ENCODE results near the gene ANG.
"Not testable (repeated sequence)": the region's sequence is repeated elsewhere in the genome, so short reads cannot be mapped to it uniquely, and the experiment has no call there.

ANG gene

DNA sequence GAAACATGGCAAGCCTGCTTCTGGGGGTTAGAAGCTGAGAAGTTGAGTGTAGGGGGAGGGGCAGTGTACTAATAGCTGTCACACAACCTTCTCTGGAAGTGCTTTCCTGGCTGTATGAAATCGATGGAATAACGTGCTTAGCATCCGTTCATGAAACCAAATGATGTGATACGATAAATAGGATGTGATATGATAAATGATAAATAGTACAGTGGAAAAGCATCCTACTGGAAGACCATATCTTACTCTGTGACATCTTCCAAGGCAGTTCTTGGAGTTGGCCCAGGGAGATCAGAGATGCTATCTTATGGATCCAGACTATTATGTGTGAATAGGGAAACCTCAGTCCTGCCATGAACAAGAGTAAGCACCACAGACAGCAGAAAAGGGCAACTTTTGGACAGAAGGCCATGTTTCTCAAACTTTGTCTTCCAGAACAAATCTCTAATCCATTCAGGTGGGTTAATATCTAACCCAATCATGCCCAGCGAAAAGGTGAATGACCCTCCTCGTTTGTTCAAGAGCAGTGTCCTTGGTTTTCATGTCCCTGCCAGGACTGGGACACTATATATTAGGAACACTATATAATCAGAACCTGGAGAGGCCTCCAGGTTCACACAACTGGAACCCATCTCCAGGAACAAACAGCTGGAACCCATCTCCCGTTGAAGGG is at the start of gene ANG:
Gene ANG, plus strand, starts transcription at position 598 of the 673 bp plus-strand sequence. CDS start 4,801 bp downstream, outside the sequence.
- no peak for DNase-seq (ENCODE audit: low read depth in 4 of 4, low spot score in 1 of 4)

DNA sequence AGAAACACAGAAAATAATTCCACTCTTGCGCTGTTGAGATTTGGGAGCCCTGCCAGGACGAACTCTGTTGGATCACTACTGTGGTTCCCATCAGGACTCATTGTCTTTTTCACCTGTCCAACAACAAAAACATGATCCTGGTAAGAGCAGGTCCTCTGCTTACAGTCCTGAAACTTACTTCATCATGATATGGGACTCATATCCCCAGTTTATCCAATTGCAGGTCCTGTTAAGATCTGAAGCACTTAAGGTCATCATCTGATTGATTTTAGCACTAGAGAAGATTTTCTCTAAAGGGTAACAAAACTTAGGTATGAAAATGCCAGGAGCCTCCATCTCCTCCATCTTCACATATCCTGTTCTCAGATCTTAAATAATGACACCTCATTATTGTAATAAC is 47.0 kb upstream of the ANG start, which contains the start of gene OR6S1:
Gene OR6S1, minus strand, starts transcription at position 101 of the 400 bp plus-strand sequence. Its CDS starts 0 bp downstream, at position 101.
- no peak for DNase-seq (ENCODE audit: low read depth in 4 of 4, low spot score in 1 of 4)

DNA sequence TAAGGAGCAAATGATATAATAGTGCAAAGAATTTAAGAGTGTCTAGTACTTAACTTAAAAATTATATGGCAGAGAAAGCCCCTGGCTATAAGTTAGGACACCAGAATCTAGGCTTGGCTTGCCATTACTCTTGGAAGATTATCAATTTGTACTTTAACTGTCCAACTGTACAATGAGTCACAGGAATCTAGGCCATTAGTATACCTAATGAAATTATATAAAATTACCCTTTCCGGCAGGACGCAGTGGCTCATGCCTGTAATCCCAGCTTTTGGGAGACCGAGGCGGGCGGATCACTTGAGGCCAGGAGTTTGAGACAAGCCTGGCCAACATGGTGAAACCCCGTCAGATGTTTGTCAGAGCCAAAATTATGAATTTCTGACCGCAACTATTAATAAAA is 46.4 kb upstream of the ANG start:
- DNase-seq (ENCODE audit: low read depth in 4 of 4, low spot score in 1 of 4), result no peak

DNA sequence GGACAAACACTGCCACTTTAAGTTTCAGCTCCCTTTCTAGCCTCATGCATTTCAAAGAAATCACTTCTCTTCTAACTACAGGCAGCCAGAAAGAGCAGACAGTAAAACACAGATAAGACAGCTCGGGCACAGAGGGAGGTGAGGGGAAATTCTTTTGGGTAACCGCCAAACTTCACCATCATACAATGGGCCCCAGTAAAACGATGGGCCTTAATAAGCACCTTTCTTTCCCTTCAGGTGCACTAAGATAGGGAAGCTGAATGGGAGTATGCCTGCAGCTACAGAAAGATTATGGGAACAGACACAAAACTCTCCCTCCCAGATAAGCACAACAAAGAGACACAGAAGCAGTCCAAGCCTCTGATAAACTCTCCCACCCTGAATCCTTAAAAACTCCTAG is 45.8 kb upstream of the ANG start:
- DNase-seq (ENCODE audit: low read depth in 4 of 4, low spot score in 1 of 4), result not testable (repeated sequence)

DNA sequence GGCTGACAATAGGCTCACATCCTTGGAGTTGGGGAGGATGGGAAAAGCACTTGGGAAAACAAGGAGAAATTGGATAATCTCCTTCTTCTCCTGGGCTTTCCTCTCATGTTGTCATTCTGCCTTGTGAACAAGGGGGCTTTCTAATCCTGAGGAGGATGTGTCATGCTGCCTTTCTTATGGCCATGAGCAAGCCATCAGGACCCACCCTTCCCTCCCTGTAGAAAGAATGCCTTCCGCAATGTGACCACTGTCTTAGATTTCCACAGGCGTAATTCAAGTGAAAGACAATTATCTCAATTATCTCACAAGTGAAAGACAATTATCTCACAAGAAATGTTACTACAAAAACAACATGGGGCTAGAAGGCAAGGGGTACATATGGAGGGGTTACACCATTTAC is 44.0 kb upstream of the ANG start:
- no peak for DNase-seq (ENCODE audit: low read depth in 4 of 4, low spot score in 1 of 4)

DNA sequence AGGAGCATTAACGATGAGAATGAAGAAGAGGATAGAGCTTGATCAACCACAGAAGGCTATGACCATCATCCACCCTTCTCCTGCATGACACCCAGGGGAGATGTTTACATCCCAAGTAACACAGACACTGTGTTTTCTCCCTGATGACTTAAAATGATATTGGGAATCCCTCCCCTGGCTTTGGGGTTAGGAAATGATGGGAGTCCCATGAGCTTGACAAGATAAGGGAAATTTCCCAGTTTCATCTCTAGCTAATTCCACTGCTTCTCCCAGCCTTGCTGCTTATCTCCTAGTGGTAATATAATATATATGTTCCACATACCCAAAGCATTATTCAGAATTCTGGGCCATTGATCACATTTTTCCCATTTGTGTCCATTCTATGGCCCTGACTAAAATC is 43.1 kb upstream of the ANG start:
- no peak for DNase-seq (ENCODE audit: low read depth in 4 of 4, low spot score in 1 of 4)

DNA sequence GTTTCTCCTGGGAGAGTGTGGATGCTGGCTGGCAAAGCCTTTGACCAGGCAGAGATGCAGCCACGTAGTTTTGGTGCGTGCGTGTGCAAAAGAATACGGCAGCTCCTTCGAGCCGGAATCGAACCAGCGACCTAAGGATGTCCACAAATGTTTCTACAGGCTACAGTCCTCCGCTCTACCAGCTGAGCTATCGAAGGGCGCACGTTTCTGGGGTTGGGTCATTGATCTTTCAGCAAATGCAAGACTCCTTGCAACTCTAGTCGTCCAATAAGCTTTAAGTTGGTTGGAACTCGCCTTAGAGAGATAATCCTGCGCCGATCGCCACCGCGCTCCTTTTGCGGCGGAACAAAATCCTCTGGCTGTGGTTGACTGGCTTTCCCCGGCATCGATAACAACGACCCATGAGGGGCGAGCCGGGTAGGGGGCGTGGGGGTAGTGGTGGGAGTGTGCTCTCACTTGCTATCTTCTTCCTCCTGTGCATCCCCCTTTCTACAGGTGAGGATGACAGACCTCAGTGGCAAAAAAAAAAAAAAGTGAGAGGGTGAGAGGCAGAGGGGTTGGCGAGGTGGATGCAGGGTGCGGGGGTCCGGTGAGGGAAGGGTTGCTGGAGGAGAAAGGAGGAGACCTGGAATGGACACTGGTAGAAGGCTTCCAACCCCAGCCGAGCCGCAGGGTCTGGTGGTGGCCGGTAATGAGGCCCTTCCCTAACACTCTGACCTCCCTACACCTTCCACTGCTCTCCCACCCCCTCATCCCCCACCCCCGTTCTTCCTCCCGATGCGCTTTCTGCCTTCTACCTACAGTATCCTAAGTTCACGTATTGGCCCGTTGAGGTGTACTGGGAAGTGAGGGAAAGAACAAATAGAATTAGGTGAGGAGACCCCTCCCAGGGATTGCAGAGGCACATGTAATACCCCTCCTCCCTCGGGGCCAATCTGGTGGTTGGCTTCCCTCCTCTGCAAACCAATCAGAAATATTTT is 35.3 kb upstream of the ANG start:
- DNase-seq (ENCODE audit: low read depth in 4 of 4, low spot score in 1 of 4), result peak in 3 of 4 experiments; percentile 46 to 58 (median 57)

DNA sequence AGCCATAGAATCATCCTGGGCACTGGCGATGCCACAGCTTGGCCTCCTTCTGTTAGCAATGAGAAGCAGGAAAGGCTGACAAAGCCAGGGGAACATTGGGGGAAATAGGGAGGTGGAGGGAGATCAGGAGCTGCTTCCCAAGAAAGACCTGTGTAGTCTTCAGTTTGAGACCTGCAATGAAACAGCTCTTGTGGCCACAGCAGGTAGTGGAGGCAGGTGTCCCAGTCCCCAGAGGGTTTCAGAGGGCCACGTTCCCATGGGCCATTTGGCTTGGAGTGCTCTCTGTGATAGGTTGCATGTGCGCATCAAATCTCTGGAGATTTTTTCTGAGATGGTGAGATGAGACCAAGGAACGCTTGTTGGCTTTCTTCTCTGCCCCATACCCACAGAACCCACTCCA is 32.7 kb upstream of the ANG start:
- DNase-seq (ENCODE audit: low read depth in 4 of 4, low spot score in 1 of 4), result no peak

DNA sequence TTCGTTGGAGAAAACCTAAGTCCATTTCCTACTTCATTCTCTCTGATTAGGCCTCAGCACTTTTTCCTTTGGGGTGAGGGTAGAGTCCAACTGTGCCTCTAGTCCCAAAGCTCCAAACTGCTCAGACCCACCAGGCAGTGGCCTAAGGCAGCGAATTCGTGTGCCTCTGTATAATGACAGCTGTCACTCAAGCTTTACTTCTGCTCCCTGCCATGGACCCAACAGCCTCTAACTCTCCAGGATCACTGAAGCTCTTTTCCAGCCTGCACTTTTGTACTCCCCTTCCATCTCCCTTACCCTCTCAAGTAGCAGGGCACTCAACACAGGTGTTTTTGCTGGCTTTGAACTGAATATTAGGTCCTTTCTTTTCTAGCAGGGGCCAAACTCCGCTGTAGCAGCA is 32.3 kb upstream of the ANG start:
- DNase-seq (ENCODE audit: low read depth in 4 of 4, low spot score in 1 of 4), result no peak

DNA sequence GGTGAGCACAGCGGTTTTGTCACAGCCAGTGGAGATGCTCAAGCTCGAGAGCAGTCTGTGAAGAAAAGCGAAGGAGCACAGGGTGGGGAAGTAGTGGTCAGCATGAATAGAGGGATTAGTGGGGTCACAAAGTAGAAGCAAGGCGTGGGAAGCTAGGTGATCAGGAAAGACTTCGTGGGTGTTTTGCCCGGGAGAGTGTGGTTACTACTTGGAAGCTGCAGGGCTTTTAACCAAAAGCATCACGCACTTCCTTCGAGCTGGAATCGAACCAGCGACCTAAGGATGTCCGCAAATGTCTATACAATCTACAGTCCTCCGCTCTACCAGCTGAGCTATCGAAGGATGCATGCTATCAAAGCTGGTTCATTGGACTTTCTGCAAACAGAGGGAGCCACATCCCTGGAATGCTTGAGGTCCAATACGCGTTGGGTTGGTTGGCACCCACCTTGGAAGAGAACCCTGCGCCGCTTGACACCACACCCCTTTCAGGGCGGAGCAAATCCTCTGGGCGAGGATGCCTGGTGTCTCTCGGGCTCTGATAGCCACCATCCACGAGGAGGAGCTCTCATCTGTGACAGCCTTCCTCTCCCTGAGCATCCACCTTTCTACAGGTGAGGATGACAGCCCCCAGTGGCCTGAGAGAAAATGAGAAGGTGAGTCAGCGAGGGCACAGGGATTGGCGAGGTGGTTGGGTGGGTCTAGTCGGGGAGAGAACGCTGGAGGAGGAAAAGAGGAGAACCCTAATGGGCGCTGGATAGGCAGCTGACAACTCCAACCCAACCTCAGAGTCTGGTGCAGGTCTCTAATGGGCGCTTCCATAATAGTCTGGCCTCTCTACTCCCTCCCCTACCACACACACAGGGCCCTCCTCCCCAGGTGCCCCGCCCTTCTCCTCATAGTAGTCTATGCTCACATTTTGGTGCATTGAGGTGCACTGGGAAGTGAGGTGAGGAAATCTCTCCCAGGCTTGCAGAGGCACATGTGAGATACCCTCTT is 31.1 kb upstream of the ANG start:
- DNase-seq (ENCODE audit: low read depth in 4 of 4, low spot score in 1 of 4), result no peak

DNA sequence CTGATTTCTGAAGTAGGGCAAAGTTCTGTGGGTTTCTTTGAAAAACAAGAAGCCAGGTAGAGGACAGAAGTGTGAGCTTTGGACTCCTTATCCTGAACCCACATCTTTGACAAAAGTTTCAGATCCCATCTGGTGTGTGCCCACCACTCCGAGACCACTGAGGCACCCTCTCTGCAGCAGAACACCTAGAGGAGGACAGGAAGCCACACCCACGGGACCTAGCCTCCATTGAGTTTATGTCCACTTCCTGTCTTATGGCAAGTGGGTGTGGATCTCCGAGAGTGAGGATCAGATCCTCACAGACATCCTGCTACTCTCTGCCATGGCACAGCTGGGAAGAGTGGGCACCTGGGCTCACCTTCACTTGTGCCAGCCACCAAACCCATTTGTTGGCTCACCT is 30.3 kb upstream of the ANG start:
- DNase-seq (ENCODE audit: low read depth in 4 of 4, low spot score in 1 of 4), result no peak

DNA sequence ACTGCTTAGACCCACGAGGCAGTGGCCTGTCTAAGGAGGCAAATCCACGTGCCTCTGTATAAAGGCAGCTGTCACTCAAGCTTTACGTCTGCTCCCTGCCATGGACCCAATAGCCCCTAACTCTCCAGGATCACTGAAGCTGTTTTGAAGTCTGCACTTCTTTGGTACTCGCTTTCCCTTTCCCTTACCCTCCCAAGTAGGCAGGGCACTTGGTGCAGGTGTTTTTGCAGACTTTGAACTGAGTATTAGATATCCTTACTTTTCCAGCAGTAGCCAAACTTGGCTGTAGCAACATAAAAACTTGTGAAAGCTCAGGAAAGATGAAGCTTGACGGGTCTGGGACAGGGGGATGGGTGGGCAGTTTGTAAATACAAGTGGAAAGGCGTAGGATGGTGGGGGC is 29.2 kb upstream of the ANG start:
- no peak for DNase-seq (ENCODE audit: low read depth in 4 of 4, low spot score in 1 of 4)

DNA sequence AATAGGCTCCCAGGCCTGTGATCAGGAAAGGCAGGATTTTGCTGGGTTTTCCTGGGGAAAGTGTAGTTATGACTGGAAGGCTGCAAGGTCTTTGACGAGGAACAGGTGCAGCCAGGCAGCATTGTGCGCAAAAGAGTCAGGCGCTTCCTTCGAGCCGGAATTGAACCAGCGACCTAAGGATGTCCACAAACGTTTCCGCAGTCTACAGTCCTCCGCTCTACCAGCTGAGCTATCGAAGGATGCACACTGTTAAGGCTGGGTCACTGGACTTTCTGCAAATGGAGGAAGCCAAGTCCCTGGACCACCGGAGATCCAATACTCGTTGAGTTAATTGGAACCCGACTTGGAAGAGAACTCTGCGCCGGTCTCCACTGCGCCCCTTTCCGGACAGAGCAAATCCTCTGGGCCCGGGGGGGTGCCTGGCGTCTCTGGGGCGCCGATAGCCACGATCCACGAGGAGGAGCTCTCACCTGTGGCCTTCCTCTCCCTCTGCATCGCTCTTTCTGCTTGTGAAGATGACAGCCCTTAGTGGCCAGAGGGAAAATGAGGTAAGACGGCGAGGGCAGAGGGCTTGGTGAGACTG is 28.7 kb upstream of the ANG start:
- DNase-seq (ENCODE audit: low read depth in 4 of 4, low spot score in 1 of 4), result no peak

DNA sequence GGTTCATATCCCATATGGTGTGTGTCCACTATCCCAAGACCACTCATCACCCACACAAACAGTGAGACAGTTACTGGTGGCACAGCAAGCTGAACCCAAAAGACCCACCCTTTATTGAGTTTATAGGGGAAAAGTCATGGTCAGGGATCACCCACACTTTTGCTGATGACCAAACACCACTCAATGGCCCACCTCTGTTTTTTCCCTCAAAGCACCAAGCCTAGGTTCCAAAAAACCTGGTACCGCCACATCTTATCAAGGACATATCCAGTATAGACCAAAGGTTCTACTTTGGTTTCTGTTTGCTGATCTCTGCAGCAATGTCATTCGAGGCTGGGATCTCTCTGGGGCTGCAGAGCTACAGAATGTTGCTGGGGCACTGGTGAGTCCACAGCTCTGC is 27.4 kb upstream of the ANG start:
- no peak for DNase-seq (ENCODE audit: low read depth in 4 of 4, low spot score in 1 of 4)

DNA sequence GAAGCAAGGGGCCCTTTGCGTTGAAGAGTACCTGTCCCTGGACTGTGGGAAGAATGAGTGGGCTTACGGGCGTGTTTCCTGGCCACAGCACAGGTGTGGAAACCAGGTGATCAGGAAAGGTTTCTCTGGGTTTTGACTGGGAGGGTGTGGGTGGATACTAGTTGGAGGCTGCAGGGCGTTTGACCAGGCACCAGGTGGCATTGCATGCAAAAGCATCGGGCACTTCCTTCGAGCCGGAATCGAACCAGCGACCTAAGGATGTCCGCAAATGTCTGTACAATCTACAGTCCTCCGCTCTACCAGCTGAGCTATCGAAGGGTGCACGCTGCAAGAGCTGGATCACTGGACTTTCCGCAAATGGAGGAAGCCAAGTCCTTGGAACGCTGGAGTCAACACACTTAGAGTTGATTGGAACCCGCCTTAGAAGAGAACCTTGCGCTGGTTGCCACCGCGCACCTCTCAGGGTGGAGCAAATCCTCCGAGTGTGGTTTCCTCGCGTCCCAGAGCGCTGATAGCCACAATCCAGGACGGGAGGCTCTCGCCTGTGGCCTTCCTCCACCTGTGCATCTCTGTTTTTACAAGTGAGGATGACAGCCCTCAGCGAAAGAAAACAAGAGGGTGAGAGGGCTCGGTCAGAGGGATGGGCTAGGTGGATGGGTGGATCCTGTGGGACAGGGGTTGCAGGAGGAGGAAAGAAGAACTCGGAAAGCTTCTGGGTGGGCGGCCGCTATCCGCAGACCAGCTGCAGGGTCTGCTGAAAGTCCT is 25.4 kb upstream of the ANG start:
- DNase-seq (ENCODE audit: low read depth in 4 of 4, low spot score in 1 of 4), result peak; percentile 52 to 81 (median 68)

DNA sequence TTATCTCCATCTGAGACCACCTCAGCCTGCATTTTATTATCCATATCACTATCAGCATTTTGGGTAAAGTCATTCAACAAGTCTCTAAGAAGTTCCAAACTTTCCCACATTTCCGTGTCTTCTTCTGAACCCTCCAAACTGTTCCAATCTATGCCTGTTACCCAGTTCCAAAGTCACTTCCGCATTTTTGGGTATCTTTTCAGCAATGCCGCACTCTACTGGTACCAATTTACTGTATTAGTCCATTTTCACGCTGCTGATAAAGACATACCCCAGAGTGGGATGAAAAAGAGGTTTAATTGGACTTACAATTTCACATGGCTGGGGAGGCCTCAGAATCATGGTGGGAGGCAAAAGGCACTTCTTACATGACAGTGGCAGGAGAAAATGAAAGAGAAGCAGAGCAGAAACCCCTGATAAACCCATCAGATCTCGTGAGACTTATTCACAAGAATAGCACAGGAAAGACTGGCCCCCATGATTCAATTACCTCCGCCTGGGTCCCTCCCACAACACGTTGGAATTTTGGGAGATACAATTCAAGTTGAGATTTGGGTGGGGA is 22.1 kb upstream of the ANG start:
- DNase-seq (ENCODE audit: low read depth in 4 of 4, low spot score in 1 of 4), result not testable (repeated sequence)

DNA sequence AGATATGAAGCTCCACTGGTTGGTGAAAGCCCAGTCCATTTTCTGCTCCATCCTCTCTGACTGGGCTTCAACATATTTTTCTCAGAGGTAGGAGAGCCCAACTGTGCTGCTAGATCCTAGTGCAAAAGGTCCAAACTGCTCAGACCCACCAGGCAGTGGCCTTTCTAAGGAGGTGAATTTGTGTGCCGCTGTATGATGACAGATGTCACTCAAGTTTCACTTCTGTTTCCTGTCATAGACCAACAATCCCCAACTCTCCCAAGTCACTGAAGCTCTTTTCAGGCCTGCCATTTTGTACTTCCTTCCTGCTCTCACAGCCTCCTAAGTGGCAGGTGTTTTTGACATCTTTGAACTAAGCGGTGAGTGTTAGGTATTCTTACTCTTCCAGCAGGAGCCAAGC is 20.6 kb upstream of the ANG start:
- no peak for DNase-seq (ENCODE audit: low read depth in 4 of 4, low spot score in 1 of 4)

DNA sequence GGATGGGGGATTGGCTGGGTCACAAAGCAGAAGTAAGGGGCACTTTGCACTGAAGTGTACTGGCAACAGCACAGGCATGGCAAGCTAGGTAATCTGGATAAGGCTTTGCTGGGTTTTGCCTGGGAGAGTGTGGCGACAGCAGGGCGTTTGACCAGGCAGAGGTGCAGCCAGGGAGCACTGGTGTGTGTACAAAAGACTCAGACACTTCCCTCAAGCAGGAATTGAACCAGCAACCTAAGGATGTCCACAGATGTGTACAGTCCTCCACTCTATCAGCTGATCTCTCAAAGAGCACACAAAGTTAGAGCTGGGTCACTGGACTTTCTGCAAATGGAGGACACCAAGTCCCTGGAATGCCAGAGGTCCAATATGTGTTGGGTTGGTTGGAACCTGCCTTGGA is 19.6 kb upstream of the ANG start:
- DNase-seq (ENCODE audit: low read depth in 4 of 4, low spot score in 1 of 4), result no peak

DNA sequence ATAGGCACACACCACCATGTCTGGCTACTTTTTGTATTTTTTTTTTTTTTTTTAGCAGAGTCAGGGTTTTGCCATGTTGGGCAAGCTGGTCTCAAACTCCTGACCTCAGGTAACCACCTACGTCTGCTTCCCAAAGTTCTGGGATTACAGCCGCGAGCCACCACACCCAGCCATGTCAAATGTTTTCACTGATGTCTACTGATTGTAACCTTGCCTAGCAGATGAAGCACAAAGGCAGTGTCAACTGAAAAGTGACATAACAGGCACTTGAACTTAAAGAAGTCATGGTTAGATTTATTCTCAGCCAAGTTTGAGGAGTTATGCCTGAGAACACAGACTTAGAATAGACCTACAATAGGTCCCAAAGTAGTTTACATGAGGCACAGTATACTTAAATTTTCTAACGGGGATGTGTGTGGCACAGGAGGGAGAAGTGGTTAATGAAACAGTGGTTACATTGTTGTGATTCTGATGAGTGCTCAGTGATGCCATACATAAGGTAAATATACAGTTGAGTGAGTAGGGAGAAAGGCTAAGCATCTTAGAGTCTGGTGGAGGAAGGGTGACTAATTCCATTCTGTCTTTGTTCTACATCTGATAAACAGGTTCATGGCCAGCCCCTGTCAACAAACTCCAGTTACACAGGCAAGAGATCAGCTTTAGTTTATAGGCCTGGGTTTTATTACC is 16.8 kb upstream of the ANG start:
- no peak for DNase-seq (ENCODE audit: low read depth in 4 of 4, low spot score in 1 of 4)
